ENCODE measurements around the gene ZSWIM8.

The ZSWIM8 gene

DNA sequence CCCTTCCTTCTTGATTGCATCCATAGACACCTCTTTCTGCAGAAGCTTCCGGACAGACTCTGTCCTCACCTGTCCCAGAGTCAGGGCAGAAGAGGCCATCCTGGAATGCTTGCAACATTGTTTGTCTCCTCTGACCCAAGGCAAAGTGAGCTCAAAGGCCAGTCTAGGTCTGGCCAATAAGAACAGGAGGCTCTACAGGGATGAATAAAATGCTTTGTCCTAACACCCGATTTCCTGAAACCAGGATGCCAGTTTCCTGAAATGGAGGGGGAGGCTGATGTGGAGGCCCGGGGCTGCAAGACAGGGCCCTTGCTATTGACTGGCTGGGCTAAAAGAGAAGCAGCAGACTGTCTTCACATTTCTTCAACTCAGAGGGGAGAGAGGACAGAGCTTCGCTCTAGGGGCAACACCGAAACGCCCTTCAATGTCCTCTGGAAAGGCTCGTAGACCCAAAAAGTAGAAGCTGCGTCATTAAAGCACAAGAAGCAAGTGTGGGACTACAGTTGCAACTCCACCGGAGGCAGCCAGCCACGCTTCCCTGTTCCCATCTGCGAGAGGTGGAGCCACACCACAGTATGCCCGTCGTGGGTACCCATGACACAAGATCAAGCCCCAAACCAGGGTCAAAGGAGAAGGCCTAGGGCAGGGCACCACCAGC lies 55.1 kb downstream of the ZSWIM8 start:
- no peaks in the 10 kb centered on the region for H3K27me3 Mint-ChIP-seq (ENCODE audit: low read depth)
- no peaks in the 10 kb centered on the region for H3K4me1 Mint-ChIP-seq
- peaks cover 32% of the 10 kb centered on the region for H3K36me3 Mint-ChIP-seq (ENCODE audit: low read depth)
- H3K27ac Mint-ChIP-seq: no peak overlapping the region
- TF ChIP-seq, protein P1, sequence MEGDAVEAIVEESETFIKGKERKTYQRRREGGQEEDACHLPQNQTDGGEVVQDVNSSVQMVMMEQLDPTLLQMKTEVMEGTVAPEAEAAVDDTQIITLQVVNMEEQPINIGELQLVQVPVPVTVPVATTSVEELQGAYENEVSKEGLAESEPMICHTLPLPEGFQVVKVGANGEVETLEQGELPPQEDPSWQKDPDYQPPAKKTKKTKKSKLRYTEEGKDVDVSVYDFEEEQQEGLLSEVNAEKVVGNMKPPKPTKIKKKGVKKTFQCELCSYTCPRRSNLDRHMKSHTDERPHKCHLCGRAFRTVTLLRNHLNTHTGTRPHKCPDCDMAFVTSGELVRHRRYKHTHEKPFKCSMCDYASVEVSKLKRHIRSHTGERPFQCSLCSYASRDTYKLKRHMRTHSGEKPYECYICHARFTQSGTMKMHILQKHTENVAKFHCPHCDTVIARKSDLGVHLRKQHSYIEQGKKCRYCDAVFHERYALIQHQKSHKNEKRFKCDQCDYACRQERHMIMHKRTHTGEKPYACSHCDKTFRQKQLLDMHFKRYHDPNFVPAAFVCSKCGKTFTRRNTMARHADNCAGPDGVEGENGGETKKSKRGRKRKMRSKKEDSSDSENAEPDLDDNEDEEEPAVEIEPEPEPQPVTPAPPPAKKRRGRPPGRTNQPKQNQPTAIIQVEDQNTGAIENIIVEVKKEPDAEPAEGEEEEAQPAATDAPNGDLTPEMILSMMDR (IDR thresholded peaks at IDR 0.05; ENCODE audit: unreplicated experiment in 3 of 3): no peak
- no peak overlapping the region for H3K4me3 Mint-ChIP-seq
- no peaks in the 10 kb centered on the region for H3K9me3 Mint-ChIP-seq

DNA sequence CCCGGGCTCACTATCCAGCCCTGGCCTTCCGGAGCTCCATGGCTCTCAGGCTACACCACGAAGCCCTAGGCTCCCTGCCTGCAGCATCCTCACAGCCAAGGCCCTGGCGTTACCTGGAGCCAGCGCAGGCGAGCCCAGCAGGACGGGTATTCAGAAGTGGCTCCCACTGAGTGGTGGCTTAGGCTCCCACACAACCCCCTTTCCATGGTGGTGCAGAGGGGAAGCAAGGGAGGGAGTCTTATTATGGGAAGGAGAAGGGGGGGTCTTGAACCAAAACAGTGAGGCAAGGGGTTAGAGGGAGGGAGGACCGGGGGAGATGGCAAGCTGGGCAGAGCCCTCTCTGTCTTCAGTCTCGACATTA lies 55.6 kb downstream of the ZSWIM8 start:
- Mint-ChIP-seq H3K4me1 (no peaks in the 10 kb centered on the region), H3K9me3 (no peaks in the 10 kb centered on the region), H3K36me3 (ENCODE audit: low read depth) (peaks cover 34% of the 10 kb centered on the region), H3K27ac (no peak overlapping the region), H3K27me3 (ENCODE audit: low read depth) (no peaks in the 10 kb centered on the region), H3K4me3 (no peak overlapping the region)
- TF ChIP-seq, protein P1 (IDR thresholded peaks at IDR 0.05; ENCODE audit: unreplicated experiment in 3 of 3): no peak

DNA sequence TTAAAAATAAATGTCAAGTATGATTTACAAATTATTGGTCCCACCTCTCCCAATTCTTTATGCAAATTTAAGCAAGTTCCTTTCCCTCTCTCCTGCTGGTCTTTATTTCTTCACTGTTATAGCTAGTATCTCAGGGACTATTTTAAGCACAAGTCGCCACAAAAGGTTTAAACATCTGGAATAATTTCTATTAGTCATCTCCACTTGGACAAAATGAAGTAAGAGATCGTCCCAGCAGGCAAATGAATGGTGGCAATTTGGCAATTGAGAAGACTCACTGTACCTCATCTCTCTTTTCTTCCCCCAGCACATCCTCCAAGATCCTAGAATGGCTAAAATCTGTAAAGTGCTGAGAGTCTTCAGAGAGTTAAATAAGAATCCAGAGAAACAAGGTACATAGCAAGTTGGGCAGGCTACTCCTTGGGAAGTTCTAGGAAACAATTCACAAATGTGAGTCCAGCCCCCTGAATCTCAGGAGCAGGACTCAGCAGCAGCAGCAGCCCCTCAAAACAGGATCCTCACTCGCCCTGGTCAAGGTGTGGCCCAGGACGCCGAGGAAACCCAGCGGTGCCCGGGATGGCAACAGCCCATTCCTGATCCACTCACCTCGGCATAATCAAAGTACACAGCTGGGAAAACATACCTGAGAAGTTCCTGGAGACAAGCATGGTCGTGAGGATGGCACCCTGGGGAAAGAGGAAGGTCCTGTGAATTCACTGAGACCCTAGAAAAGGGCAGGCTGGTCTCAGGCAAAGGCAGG lies 56.3 kb downstream of the ZSWIM8 start:
- TF ChIP-seq, protein P1 (IDR thresholded peaks at IDR 0.05; ENCODE audit: unreplicated experiment in 3 of 3): no peak
- H3K9me3 Mint-ChIP-seq: no peaks in the 10 kb centered on the region
- H3K4me1 Mint-ChIP-seq: no peaks in the 10 kb centered on the region
- H3K27ac Mint-ChIP-seq: no peak overlapping the region
- H3K36me3 Mint-ChIP-seq (ENCODE audit: low read depth): peaks cover 36% of the 10 kb centered on the region
- H3K4me3 Mint-ChIP-seq: no peak overlapping the region
- no peaks in the 10 kb centered on the region for H3K27me3 Mint-ChIP-seq (ENCODE audit: low read depth)

DNA sequence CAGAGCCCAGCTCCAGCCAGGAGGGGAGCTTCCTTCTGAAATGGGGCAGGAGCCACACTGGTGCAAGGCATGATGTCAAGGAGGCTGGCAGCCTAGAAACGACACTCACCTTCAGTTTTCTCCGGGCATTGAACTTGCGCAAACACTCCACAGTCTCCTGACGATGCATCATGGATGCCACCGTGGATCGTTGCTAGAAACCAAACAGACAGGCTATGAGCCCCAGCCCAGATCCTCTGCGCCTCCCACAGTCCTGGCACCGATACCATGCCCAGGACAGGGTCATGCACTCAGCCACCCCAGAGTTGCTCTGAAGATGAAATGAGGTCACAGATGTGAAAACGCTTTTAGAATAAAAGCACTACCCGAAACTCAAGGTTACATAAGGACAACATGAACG lies 56.9 kb downstream of the ZSWIM8 start:
- H3K27me3 Mint-ChIP-seq (ENCODE audit: low read depth): no peaks in the 10 kb centered on the region
- H3K27ac Mint-ChIP-seq: no peak overlapping the region
- H3K9me3 Mint-ChIP-seq: no peaks in the 10 kb centered on the region
- TF ChIP-seq, protein P1 (IDR thresholded peaks at IDR 0.05; ENCODE audit: unreplicated experiment in 3 of 3): no peak
- H3K4me1 Mint-ChIP-seq: no peaks in the 10 kb centered on the region
- peaks cover 41% of the 10 kb centered on the region for H3K36me3 Mint-ChIP-seq (ENCODE audit: low read depth)
- H3K4me3 Mint-ChIP-seq: no peak overlapping the region

DNA sequence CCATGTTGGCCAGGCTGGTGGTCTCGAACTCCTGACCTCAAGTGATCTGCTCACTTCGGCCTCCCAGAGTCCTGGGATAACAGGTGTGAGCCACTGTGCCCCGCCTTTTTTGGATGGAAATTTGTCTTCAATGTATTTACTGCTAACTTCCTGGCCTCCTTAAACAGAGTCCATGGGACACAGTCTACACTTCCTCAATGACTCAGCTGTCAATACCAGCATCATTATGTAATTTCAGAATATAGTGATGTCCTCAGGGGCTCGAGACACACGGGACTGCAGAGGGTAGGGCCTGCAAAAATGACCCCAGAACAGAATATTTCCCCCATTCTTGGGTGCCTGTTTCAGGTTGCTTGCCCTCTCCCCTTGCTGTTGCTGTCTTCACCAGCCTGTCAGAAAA lies 57.9 kb downstream of the ZSWIM8 start:
- no peak overlapping the region for H3K4me3 Mint-ChIP-seq
- no peaks in the 10 kb centered on the region for H3K9me3 Mint-ChIP-seq
- TF ChIP-seq, protein P1 (IDR thresholded peaks at IDR 0.05; ENCODE audit: unreplicated experiment in 3 of 3): no peak
- H3K36me3 Mint-ChIP-seq (ENCODE audit: low read depth): peaks cover 46% of the 10 kb centered on the region
- H3K27ac Mint-ChIP-seq: no peak overlapping the region
- H3K27me3 Mint-ChIP-seq (ENCODE audit: low read depth): no peaks in the 10 kb centered on the region
- no peaks in the 10 kb centered on the region for H3K4me1 Mint-ChIP-seq

DNA sequence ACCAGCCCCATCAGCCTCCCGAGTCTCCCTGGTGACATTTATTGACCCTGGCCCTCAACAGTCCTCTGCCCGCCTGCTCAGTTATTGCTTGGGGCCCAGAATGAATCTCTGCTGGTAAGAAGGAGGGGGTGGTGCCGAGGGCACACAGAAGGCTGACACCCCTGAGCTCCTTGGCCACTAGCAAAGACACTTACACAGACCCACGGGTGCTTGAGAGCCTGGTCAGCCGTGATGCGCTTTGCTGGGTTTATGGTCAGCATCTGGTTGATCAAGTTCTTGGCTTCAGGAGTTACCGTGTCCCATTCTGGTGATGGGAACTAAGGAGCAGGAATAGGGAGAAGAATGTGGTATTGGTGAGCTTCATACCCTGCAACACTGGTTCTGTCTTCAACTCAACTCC lies 61.6 kb downstream of the ZSWIM8 start:
- H3K27ac Mint-ChIP-seq: no peak overlapping the region
- peaks cover 14% of the 10 kb centered on the region for H3K4me1 Mint-ChIP-seq
- TF ChIP-seq, protein P1 (IDR thresholded peaks at IDR 0.05; ENCODE audit: unreplicated experiment in 3 of 3): no peak
- no peaks in the 10 kb centered on the region for H3K9me3 Mint-ChIP-seq
- peaks cover 41% of the 10 kb centered on the region for H3K36me3 Mint-ChIP-seq (ENCODE audit: low read depth)
- H3K27me3 Mint-ChIP-seq (ENCODE audit: low read depth): no peaks in the 10 kb centered on the region
- H3K4me3 Mint-ChIP-seq: no peak overlapping the region
